ENCODE measurements around the gene ITGA1.
"Not testable (repeated sequence)": the region's sequence is repeated elsewhere in the genome, so short reads cannot be mapped to it uniquely, and the experiment has no call there.

Gene ITGA1

DNA sequence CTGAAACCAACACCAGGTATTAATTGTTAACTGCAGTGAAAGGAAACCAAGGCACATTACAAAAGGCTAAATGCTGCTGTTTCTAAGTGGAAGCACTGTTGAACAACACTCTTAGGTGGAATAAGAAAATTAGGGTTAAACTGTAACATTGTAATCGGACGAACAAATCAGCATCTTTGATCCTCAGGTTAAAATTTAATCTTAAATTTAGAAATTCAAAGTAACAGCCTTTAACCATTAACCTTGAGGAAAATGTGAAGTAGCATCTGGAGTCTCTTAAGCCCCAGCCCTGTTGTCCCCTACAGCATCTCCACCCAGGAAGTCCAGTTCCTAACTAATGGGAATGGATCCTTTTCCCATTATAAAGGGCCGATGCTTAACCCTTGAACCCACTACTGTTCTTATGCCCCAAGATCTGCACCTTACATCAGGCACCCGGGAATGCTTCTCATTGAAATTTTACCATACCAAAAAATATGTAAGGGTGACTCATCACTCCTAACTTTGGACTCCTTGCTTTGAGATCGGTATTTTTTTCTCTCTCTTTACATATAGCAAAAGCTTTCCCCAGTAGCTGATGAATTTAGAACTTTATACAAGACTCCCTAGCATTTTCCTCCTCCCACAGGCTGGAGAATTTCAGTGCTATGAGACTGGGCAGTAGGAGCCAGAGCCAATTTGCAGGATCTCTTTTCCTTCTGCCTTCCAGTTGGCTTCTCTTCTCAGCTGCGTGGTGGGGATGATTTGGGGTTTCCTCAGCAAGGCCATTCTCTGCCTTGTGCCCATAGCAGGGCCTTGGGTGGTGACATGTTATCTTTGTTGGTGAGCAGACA, 169.4 kb downstream of the ITGA1 start:
- no peak for DNase-seq (ENCODE audit: low read depth)

GRCh38 chr5:52961274-52961681, 173.6 kb downstream of the ITGA1 start:
- DNase-seq (ENCODE audit: low read depth), result no peak

DNA sequence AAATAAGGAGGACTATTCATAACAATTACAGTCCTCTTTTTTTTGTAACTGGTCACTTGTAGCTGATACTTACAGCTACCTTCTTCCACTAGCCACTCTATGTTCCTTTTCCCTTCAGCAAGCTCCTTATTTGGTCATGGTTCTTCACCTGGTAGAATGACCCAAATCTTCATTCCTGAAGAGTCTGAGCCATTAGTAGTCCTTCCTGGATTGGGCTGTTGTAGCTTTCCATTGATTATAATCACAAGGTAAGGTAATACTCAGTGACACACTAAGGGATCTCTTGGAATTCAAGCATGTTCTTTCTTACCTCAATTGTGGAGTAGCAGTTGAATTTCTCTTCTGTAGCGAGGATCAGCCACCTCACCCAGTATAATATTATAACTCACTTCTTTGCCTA, 175.9 kb downstream of the ITGA1 start:
- DNase-seq (ENCODE audit: low read depth), result no peak

DNA sequence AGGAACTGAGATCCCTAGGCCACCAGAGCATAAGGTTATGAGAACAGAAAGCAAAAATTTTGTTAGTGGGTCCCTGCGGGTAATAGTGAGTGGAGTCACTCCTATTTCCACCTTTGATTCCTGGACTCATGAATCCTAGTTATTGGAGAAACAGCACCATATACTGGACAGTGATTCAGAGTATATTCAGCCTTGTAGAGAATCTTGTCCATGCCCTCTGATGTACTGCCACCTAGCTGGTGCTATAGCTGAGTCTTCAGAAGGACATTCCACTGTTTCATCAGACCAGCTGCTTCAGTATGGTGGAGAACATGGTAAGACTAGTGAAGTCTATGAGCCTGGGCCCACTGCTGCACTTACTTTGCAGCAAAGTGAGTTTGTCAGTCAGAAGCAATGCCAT, 176.4 kb downstream of the ITGA1 start:
- DNase-seq (ENCODE audit: low read depth), result no peak

- DNase-seq (ENCODE audit: low read depth), result not testable (repeated sequence)
These were observed 188.4 kb downstream of the ITGA1 start for GRCh38 chr5:52976157-52976556.

- no peak for DNase-seq (ENCODE audit: low read depth)
These were observed 189.7 kb downstream of the ITGA1 start for GRCh38 chr5:52977264-52977897.

DNA sequence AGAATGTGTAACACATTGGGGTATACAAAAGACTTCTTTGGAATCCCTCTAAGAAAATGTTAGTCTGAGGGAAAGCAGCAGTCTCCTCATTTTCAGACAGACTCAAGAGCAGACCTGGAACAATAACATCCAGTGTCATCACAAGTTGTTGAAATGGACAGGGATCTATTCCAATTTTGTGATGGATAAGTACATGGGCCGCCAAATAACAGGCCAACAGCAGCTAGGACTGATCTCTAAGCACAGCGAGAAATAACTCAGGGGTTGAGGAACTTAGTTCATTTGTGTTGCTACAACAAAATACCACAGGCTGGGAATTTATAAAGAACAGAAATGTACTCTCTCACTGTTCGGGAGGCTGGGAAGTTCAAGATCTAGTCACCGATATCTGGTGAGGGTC, 193.8 kb downstream of the ITGA1 start:
- DNase-seq (ENCODE audit: low read depth), result no peak

- no peak for DNase-seq (ENCODE audit: low read depth)
These were observed 196.3 kb downstream of the ITGA1 start for GRCh38 chr5:52983731-52984636.

GRCh38 chr5:52985306-52985705, 197.6 kb downstream of the ITGA1 start:
- no peak for DNase-seq (ENCODE audit: low read depth)

DNA sequence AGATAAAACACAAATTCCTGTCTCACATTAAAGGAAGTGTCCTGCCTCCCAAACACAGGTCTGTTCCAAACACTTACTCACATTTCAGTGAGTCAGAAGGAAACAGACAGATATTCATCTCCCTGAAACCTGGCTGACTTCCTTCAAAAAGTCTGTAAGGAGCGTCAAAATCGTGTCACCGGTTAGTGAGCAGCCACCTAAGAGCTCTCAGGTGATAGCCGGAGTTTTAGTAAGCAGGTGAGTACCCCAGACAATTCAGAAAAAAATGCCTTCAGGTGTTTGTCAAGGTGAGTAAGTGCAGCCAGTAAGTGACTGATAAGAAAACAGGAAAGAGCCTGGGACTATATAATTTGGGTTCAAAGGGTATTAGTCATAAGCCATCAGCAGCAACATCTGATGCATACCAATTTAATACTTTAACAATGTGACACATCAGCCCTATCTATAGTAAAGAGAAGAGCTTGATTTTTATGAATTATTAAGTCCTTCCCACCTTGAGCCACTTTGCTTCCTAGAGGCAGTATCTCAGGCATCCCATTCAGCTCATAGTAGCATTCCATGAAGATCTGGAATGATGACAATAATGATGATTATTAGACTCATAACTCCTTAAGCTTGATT, 200.1 kb downstream of the ITGA1 start:
- DNase-seq (ENCODE audit: low read depth), result no peak

DNA sequence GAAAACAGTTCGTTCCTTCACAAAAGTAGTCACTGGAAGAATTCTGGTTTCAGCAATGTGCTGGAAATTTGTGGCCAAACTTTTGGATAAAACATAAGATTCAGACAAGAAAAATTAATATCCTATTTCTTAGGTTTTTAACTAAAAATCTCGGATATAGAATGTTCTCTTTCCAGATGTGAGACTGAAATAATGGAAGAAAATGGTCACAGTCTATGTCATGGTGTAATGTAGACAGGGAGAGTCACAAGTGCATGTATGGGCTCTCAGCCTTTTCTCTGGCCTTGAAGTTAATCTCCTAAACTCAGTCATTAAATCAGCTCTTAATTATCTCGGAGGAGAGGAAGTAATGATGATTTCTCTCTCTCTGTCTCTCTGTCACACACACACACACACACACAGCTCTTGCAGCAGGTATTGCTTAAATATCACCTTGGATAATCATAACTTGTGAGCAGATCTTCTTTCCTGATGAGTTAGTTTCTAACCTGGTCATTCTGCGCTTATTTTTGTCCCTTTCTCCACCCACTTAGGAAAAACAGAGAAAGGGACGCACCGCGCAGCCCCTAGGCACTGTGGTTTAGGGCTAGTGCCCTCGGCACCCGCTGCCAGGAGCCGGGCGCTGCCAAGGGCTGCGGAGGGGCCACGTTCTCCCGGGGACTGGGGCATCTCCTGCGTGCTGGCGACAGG, 200.8 kb downstream of the ITGA1 start:
- no peak for DNase-seq (ENCODE audit: low read depth)

DNA sequence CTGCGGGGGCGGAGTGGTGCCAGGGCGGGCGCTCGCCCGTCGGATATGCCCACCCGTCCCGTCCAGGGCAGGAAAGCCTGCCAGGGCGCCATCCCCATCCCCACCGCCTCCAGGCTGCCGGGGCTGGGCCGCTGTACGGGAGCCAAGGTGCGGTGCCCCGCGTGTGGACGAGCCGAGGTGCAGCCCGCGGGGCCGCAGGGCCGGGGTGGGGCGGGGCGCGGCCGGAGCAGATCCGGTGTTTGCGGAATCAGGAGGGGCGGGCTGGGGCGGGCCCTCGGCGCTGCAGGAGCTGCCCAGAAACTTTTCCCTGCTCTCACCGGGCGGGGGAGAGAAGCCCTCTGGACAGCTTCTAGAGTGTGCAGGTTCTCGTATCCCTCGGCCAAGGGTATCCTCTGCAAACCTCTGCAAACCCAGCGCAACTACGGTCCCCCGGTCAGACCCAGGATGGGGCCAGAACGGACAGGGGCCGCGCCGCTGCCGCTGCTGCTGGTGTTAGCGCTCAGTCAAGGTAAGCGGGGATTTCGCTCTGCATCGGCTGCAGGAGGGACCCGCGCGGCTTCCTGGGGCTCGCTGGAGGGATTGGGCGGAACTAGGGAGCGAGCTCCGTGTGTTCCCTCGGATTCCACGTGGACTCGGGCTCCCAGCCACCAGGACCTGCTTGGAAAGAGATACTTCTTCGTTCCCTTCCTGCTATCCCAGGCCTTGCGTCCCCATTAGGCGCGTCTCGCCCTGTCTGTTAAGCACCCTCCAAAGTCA, 201.5 kb downstream of the ITGA1 start, which contains the start of gene ITGA2:
TSS of gene ITGA2 (plus strand) at position 328 of the 756 bp plus-strand sequence. CDS start at position 445, 117 bp downstream.
- DNase-seq (ENCODE audit: low read depth), result no peak

DNA sequence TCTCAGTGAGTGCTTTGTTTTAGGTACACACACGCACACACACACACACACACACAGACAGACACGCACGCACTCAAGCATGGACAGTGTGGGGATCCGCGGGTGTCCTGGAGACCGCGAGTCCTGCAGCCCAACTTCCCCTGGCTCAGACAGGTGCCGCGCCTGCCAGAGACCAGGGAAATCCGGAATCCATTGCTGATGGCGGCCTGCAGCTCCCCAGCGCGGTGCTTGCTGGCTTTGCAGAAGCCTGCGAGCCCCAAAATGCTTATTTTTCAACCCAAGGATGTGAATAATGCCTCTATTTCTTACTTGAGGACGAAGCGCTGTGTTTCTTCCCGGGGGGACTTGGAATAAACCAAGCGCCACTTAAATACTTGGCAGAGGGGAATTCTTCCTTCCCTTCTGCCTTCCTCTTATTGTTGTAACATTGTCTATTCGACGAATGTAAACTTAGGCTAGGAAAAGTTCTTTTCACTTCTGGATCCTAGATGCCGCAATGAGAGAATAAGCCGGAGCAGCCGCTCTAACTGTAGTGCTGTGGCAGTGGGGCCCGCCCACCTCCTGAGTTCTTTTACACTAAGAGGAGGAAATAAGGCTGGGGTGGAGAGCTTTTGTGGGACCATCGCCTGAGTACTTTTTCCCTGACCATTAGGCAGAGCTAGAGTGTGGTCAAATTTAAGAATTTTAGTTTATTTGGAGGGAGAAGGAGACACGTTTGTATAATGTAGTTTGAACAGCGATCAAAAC, 202.2 kb downstream of the ITGA1 start:
- DNase-seq (ENCODE audit: low read depth), result no peak

- no peak for DNase-seq (ENCODE audit: low read depth)
These were observed 202.8 kb downstream of the ITGA1 start for GRCh38 chr5:52990528-52990925.

GRCh38 chr5:52993367-52993766, 205.7 kb downstream of the ITGA1 start:
- no peak for DNase-seq (ENCODE audit: low read depth)

DNA sequence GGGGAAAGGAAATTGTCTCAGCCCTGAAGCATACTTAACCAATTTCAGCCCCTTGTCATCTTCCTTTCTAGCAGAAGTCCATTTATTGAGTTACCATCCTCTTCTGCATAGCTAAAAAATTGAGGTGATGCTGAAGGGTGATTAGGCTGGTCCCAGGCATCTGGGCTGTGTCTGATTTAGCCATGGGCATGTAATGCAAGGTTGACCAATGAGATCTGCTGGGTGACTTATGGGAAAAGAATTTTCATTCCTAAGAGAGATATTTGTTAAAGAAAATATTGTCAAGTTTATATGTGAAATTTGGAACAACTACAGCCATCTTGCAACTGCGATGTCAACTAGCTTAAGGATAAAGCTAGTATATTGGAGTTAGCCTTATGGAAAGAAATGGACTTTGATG, 206.6 kb downstream of the ITGA1 start:
- no peak for DNase-seq (ENCODE audit: low read depth)

- DNase-seq (ENCODE audit: low read depth), result no peak
These were observed 207.4 kb downstream of the ITGA1 start for GRCh38 chr5:52995095-52995494.

- no peak for DNase-seq (ENCODE audit: low read depth)
These were observed 208.2 kb downstream of the ITGA1 start for GRCh38 chr5:52995914-52996313.

DNA sequence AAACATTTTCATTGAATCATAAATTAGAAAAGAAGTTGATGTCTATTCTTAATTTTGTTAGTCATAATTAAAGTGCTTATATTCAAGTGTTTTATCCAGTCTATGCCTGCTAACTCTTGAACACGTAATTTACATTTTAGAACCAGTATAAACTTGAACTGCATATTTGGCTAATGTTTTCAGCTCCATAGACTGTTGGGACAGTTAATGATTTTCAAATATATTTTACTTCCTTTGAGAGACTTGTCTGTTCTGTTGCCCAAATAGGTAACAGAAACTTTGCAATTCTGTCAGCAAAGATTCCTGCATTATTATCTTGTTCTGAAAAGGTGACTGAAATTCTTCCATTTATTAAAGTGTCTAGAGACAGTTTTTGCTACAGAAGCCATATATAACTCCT, 209.3 kb downstream of the ITGA1 start:
- DNase-seq (ENCODE audit: low read depth), result no peak

- no peak for DNase-seq (ENCODE audit: low read depth)
These were observed 209.7 kb downstream of the ITGA1 start for GRCh38 chr5:52997424-52997823.

Measured in activated gamma-delta T cell treated with anti-CD3 and anti-CD28 coated beads, Interleukin-2, amount 50 U/mL, for 16 hours (primary cell).